H4 (cell line): Measurements from ENCODE around the gene HTD2. TPM values are rescaled to one million over a fixed set of nuclear protein-coding genes. Genes with fewer than 3 reads are reported as not detected.

Experiments
- DNase-seq: peaks from one replicate; pipeline ENCODE4 v3.0.0-alpha.2; 2015; ENCODE audit warnings: low spot score
- total RNA-seq: library from RNA; depleted of rRNA; stranded (reverse); fragments of >200 nt; shearing (Covaris generic); gene quantifications from 2 replicates; pipeline ENCODE4 v1.2.3, GENCODE V29; 2014

Gene HTD2
- total RNA-seq, 1 experiment from 2014 or later, result 7.1 TPM

DNA sequence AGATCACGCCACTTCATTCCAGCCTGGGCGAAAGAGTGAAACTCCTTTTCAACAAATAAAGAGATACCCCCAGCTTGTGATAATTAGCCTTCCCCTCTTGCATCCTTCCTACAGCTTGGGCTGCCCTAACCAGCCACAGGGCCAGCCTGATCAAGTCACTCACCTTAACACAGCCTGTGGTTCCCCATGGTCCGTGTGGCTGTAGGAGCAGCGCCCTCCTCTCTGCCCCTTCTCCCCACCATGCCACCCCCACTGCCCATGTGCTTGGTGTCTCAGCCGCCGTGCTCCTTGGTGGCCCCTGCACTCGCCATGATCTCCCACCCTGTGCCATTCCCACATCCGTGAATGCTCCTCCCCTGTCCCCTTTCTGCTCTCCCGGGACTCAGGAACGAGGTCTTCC is 13.5 kb upstream of the HTD2 start:
- no peak for DNase-seq

- DNase-seq, result no peak
Observed at GRCh38 chr3:58293516-58293915, 12.8 kb upstream of the HTD2 start.

DNA sequence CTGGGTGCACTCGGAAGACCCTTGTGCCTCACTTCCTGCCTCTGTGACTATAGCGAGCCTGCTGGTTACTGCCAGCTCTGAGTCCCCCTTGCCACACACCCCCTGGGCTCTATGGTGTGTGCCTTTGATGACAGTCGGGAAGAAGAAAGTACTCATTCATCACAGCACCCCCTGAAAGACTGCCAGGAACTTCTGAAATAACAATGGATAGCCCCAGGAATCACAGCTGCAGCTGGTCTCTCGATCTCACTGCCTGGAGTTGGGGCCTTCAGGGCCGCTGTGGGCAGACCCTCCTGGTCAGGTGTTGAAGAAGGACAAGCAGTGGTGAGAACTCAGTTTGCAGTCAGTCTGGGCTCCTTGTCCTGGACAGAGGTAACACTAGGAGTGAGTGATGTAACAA is 10.1 kb upstream of the HTD2 start:
- DNase-seq, result no peak

DNA sequence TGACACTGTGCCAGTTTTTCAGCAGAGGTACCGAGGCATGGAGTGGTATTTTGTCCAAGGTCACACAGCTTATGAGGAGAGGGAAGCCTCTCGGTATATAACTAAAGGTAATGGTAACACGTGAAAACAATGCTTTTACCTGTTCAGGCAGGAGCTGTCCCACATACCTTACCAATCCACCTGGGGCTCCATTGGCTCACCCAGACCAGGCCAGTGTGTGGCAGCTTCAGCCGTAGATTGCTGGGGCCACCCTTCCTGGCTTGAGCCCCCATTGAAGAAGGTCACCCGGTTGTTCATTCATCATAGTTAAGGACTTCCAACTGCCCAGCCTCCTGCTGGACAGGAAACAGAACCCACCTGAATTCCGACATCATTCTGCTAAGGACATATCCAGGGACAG is 9.5 kb upstream of the HTD2 start:
- no peak for DNase-seq

- DNase-seq, result no peak
Observed at GRCh38 chr3:58298190-58298589, 8.1 kb upstream of the HTD2 start.

DNA sequence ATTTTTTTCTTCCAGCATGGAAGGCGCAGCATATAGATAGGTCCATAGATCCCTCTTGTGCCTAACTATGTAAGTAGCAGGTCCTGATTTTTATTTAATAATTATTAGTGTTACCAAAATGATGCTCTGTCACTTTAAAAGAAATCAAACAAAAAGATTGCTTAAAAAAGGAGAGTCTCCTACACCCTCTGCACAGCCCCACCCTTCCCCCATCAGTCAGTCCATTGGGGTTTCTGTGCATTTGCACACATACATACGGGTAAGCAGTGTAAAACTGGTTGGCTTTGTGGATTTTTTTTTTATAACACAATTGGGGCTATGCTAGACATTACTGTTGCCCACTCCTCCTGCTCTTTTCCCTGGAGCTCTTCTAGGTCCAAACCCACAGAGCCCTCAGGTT is 7.2 kb upstream of the HTD2 start:
- DNase-seq, result no peak

GRCh38 chr3:58299839-58300516 is 6.3 kb upstream of the HTD2 start:
- no peak for DNase-seq

DNA sequence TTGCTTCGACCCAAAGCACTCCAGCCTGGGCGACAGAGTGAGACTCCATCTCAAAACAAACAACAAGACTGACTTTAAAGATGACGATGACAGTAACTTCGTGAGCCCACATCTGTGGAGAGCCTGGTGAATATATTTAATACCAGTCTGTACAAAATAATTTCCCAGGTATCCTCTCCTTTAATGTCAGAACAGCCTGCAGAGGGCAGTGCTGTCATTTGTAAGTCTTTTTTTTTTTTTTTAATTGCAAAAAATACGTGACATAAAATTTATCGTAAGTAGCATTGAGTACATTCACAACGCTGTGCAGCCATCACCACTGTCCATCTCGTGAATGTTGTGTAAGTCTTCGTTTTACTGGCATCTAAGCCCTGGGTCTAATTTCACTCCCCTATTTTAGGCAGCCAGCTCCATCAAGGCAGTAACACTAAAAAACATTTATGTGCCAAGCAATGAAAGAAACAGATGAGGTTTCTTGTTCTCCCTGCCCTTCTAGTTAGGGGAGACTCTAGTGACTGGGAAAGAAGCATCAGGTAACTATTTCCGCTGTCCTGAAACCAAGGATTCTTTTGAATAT is 1.4 kb downstream of the HTD2 start:
- DNase-seq, result peak; percentile 23

DNA sequence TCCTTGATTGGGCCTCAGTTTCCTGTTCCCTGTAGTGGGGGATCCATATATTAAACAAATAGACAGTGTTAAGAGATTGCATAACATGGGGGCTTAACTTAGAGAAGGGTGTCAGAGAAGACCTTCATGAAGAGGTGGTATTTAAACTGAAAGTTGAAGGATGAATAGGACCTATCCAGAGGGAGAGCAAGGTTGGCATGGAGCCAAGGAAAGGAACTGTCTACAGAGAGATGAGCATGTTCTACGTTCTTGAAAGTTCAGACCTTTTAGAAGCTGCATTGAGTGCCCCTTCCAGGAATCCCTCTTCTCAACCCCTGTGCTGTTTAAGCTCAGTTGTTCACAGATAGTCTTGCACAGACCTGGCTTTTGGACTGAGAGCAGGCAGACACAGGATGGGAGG is 2.4 kb downstream of the HTD2 start:
- DNase-seq, result no peak

DNA sequence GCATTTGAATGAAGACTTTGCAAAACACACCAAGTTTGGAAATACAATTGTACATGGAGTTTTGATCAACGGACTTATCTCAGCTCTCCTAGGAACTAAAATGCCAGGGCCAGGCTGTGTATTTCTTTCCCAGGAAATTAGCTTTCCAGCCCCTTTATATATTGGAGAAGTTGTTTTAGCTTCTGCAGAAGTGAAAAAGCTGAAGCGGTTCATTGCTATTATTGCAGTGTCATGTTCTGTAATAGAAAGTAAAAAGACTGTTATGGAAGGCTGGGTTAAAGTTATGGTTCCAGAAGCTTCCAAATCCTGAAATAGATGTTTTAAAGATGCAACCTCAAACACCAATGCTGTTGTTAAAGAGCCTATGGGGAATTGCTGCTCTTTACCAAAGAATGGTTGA is 11.5 kb downstream of the HTD2 start:
- DNase-seq, result no peak

DNA sequence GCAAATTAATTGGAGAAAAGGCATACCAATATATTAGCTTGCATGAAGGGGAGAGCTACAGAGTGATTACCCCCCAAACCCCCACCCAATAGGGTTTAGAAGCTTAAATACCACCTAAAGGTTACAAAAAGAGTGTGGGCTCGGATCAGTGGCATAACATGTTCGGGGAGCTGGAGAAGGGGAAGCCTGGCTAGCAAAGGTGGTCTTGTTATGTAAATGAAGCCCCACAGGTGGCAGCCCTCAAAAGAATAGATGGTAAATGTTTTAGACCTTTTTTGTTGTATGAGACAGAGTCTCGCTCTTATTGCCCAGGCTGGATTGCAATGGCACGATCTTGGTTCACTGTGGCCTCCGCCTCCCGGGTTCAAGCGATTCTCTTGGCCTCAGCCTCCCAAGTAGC is 15.5 kb downstream of the HTD2 start:
- no peak for DNase-seq

DNA sequence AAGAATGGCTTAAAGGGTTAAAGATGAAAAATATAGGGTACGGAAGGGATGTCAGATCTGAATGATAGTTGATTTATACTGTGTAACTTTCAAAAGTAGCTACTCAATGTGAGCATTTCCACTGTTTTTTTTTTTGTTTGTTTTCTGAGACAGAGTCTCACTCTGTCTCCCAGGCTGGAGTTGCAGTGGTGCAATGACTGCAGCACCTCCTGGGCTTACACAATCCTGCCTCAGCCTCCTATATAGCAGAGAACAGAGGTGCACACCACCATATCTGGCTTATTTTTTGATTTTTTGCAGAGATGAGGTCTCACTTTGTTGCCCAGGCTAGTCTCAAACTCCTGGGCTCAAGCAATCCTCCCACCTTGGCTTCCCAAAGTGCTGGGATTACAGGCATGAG is 16.5 kb downstream of the HTD2 start:
- DNase-seq, result no peak

- DNase-seq, result no peak
Observed at GRCh38 chr3:58323529-58324390, 17.4 kb downstream of the HTD2 start.

DNA sequence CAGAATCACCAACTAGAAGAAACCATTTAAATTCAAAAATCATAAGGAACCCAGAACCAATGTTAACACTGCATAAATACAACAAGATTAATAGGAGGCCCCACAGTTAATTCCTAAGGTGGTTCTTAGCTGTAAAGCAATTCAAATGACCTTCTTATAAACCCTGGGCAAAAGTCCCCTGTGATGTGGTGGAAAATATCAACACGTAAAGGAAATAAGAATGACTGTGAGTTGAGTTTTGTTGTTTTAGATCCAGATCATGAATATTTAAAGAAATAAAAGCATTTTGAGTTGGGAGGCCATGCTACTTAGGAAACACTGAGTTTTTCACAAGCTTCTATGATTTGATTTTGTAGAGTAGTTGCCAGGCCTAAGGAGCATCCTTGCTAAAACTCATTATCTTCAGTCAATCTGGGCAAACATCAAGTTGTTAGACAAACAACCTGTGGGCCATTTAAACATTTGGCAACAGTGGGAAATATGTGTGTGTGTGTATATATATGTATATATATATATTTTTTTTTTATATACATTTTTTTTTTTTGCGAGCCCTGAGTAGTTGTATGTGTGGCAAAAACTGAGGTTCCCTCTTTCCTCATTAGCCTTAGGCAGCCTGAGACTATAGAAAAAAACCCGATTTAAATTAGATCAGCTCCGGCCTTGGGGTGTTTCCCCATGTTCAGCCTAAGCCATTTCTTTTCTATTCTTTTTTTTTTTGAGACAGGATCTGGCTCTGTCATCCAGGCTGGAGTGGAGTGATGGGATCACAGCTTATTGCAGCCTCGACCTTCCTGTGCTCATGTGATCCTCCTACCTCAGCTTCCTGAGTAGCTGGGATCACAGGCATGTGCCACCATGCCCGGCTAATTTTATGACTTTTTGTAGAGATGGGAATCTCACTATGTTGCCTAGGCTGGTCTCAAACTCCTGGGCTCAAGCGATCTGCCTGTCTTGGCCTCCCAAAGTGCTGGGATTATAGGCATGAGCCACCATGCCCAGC is 18.4 kb downstream of the HTD2 start:
- DNase-seq, result no peak

- no peak for DNase-seq
Observed at GRCh38 chr3:58325525-58325992, 19.2 kb downstream of the HTD2 start.

DNA sequence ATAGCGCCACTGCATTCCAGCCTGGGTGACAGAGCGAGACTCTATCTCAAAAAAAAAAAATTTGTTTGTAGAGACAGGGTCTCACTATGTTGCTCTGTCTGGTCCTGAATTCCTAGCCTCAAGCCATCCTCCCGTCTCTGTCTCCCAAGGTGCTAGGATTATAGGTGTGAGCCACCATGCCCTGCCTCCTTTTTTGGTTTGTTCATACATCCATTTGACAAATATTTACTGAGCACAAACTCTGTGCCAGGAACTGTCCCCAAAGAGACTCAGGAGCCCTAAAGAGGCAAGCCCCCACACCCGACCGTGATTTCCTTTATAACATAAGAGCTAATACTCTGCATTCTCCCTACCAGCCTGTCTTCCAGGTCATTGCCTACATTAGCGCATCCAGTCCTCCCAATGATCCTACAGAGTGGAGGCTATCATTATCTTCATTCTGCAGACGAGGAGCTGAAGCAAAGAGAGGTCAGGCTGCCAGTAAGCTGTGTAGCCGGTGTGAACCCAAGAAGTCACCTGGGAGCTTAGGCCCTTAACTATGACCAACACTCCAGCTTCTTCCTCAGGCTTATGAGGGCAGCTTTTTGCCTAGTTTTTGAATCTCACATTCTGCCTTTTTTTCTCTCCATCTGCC is 20.1 kb downstream of the HTD2 start:
- no peak for DNase-seq

DNA sequence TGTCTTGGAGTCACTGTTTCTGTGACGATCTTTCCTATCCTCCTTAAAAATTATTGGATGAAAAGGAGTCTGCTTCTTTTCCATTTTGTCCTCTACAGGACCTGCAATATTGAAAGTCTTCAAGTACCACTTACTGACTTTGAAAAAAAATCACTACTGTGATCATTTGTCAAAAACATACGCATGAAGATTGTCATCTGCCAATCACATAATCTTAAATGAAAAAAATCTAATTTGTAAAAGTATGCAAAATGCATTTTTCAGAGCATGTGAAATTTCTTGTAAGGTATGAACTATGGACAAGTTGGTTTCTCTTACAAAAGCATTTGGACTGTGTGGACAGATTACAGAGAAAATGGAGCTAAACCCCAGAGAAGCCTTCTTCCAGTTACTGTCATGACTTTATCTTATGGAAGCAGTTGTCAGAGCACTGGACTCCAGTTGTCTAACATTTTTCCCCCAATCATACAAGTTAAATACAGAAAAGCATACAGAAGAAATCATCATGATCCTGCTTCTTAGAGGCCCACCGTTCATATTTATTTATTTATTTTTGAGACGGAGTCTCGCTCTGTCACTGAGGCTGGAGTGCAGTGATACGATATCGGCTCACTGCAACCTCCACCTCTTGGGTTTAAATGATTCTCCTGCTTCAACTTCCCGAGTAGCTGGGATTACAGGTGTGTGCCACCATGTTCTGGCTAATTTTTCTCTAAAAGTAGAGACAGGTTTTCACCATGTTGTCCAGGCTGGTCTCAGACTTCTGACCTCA is 23.0 kb downstream of the HTD2 start:
- DNase-seq, result no peak

GRCh38 chr3:58329922-58330413 is 23.6 kb downstream of the HTD2 start:
- DNase-seq, result no peak

- no peak for DNase-seq
Observed at GRCh38 chr3:58331593-58332152, 25.4 kb downstream of the HTD2 start.
